NCI-H2081 treated with DMSO at 0.1 percent for 48 hours (cell line): ENCODE results near the gene DPH3.
"Not testable (repeated sequence)": the region's sequence is repeated elsewhere in the genome, so short reads cannot be mapped to it uniquely, and the experiment has no call there.

ENCODE experiments used
- DNase-seq: peaks from one replicate; lab custom pipeline; 2025; lab: John Stamatoyannopoulos, UW

Gene DPH3

GRCh38 chr3:16264708-16265454 lies at the start of gene DPH3, which contains the start of gene OXNAD1:
TSS of gene DPH3 (minus strand) at chr3:16264943. CDS start at chr3:16264876, 67 bp downstream.
TSS of gene OXNAD1 (plus strand) at chr3:16265212. CDS start at chr3:16270953, 5,741 bp downstream.
- peak; percentile 97 for DNase-seq

GRCh38 chr3:16313886-16314645 lies 49.3 kb upstream of the DPH3 start:
- DNase-seq = no peak

GRCh38 chr3:16311960-16312451 lies 47.3 kb upstream of the DPH3 start:
- DNase-seq = no peak

GRCh38 chr3:16310486-16310885 lies 45.7 kb upstream of the DPH3 start:
- DNase-seq = not testable (repeated sequence)

GRCh38 chr3:16309558-16309957 lies 44.8 kb upstream of the DPH3 start:
- no peak for DNase-seq

- DNase-seq = no peak
Measured at GRCh38 chr3:16308727-16309126, 44.0 kb upstream of the DPH3 start.

- no peak for DNase-seq
Measured at GRCh38 chr3:16307832-16308531, 43.2 kb upstream of the DPH3 start.

GRCh38 chr3:16305111-16305541 lies 40.4 kb upstream of the DPH3 start:
- DNase-seq = no peak

- no peak for DNase-seq
Measured at GRCh38 chr3:16304061-16305010, 39.6 kb upstream of the DPH3 start.

GRCh38 chr3:16303037-16303575 lies 38.4 kb upstream of the DPH3 start:
- no peak for DNase-seq

- no peak for DNase-seq
Measured at GRCh38 chr3:16302082-16302631, 37.4 kb upstream of the DPH3 start.

GRCh38 chr3:16301507-16301906 lies 36.8 kb upstream of the DPH3 start:
- no peak for DNase-seq

GRCh38 chr3:16300881-16301359 lies 36.2 kb upstream of the DPH3 start:
- no peak for DNase-seq

- DNase-seq = no peak
Measured at GRCh38 chr3:16300307-16300706, 35.6 kb upstream of the DPH3 start.

GRCh38 chr3:16299746-16300145 lies 35.0 kb upstream of the DPH3 start:
- no peak for DNase-seq

GRCh38 chr3:16298891-16299290 lies 34.1 kb upstream of the DPH3 start:
- DNase-seq = no peak

GRCh38 chr3:16297997-16298885 lies 33.5 kb upstream of the DPH3 start:
- DNase-seq = no peak

GRCh38 chr3:16295298-16295890 lies 30.7 kb upstream of the DPH3 start:
- no peak for DNase-seq

GRCh38 chr3:16294844-16295243 lies 30.1 kb upstream of the DPH3 start:
- DNase-seq = no peak
